Activated CD4-positive, alpha-beta T cell treated with anti-CD3 and anti-CD28 coated beads, Interleukin-2, Interleukin-6, amounts not matched to agents 100 ng/mL and 50 ng/mL, durations not matched to agents 16 hours and 8 hours (primary cell): ENCODE results near the gene SLC38A10.

ENCODE experiments used
- DNase-seq: peaks from one replicate; pipeline ENCODE4 v3.0.0-alpha.2; 2020

The SLC38A10 gene

GRCh38 chr17:81295031-81295675 is at the start of gene SLC38A10:
TSS of gene SLC38A10 (minus strand) at chr17:81295307. CDS start at chr17:81294921, 386 bp downstream.
- DNase-seq: peak; percentile 96

GRCh38 chr17:81342269-81343070 is 47.4 kb upstream of the SLC38A10 start:
- no peak for DNase-seq

GRCh38 chr17:81341516-81342268 is 46.6 kb upstream of the SLC38A10 start:
- DNase-seq: no peak

- DNase-seq: no peak
Observed at GRCh38 chr17:81340607-81341515, 45.8 kb upstream of the SLC38A10 start.

- DNase-seq: no peak
Observed at GRCh38 chr17:81339534-81340296, 44.6 kb upstream of the SLC38A10 start.

GRCh38 chr17:81339191-81339533 is 44.1 kb upstream of the SLC38A10 start:
- DNase-seq: no peak

GRCh38 chr17:81338274-81339190 is 43.4 kb upstream of the SLC38A10 start:
- DNase-seq: no peak

GRCh38 chr17:81337476-81337879 is 42.4 kb upstream of the SLC38A10 start:
- DNase-seq: no peak

- DNase-seq: no peak
Observed at GRCh38 chr17:81336930-81337325, 41.8 kb upstream of the SLC38A10 start.

GRCh38 chr17:81336296-81336929 is 41.3 kb upstream of the SLC38A10 start:
- DNase-seq: no peak

- no peak for DNase-seq
Observed at GRCh38 chr17:81335773-81336157, 40.7 kb upstream of the SLC38A10 start.

- no peak for DNase-seq
Observed at GRCh38 chr17:81334987-81335772, 40.1 kb upstream of the SLC38A10 start.

GRCh38 chr17:81334391-81334901 is 39.3 kb upstream of the SLC38A10 start:
- no peak for DNase-seq

GRCh38 chr17:81333616-81334368 is 38.7 kb upstream of the SLC38A10 start:
- no peak for DNase-seq

- no peak for DNase-seq
Observed at GRCh38 chr17:81332914-81333528, 37.9 kb upstream of the SLC38A10 start.

GRCh38 chr17:81332118-81332834 is 37.2 kb upstream of the SLC38A10 start:
- no peak for DNase-seq

- no peak for DNase-seq
Observed at GRCh38 chr17:81331527-81332043, 36.5 kb upstream of the SLC38A10 start.
